ENCODE results near the gene MARCHF4. TPM values are rescaled to one million over a fixed set of nuclear protein-coding genes. Genes with fewer than 3 reads are reported as not detected.

MARCHF4 gene
- total RNA-seq, 1 donor from 2014 or later: 2.2 TPM

DNA sequence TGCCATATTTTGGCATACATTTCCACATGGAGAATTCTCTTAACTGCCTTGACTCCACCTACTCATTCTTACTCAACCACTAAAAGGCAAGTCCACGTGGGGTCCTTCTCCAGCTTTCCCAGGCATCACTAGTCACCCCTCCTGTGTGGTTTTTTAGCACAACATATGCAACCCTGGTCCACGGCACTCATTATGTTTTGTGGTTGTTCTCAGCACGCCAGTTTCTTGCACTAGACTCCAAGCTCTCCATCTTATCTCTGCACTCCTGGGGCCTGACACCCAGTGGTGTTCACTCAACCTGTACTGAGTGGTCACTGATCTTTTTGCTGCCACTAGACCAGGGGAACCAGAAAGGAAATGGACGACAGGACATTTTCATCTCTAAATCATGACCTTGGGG, 18.0 kb downstream of the MARCHF4 start:
- DNase-seq (ENCODE audit: low spot score, unreplicated experiment): no peak
- Mint-ChIP-seq H3K36me3 (ENCODE audit: insufficient read depth) (no peaks in the 10 kb centered on the region), H3K4me1 (ENCODE audit: low read depth) (peaks cover 2% of the 10 kb centered on the region), H3K9me3 (ENCODE audit: low read depth) (no peaks in the 10 kb centered on the region), H3K27me3 (peaks cover 9% of the 10 kb centered on the region), H3K27ac (no peak overlapping the region), H3K4me3 (ENCODE audit: low read depth) (no peak overlapping the region)
- TF ChIP-seq, protein P1, sequence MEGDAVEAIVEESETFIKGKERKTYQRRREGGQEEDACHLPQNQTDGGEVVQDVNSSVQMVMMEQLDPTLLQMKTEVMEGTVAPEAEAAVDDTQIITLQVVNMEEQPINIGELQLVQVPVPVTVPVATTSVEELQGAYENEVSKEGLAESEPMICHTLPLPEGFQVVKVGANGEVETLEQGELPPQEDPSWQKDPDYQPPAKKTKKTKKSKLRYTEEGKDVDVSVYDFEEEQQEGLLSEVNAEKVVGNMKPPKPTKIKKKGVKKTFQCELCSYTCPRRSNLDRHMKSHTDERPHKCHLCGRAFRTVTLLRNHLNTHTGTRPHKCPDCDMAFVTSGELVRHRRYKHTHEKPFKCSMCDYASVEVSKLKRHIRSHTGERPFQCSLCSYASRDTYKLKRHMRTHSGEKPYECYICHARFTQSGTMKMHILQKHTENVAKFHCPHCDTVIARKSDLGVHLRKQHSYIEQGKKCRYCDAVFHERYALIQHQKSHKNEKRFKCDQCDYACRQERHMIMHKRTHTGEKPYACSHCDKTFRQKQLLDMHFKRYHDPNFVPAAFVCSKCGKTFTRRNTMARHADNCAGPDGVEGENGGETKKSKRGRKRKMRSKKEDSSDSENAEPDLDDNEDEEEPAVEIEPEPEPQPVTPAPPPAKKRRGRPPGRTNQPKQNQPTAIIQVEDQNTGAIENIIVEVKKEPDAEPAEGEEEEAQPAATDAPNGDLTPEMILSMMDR (IDR thresholded peaks at IDR 0.05; ENCODE audit: unreplicated experiment): no peak

DNA sequence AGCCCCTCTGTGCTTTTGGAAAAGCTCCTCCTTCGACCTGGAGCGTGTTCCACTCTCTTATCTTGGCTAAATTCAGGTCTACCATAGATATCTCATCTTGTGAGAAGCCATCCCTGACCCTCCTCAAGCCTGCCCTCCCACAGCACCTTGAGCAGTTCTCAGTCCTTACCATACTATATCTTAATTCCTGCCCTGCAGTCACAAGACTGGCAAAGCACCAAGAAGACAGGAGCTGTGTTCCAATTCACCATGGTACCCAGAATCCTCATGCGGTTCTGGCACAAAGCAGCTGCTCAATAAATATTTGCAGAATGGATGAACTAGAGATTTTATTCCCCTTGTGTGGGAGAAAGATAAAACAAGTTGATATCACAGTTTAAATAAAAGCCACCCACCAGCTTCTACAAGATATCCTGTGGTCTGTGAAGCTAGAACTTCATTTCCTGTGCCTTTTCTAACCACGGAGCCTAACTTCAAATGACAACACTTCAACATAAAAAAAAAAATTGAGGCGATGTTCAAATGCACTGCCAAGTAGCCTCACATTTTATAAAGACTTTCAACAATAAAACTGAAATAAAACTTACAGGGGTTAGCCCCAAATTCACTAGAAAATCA, 19.5 kb downstream of the MARCHF4 start:
- Mint-ChIP-seq H3K4me1 (ENCODE audit: low read depth) (peaks cover 2% of the 10 kb centered on the region), H3K27ac (no peak overlapping the region), H3K4me3 (ENCODE audit: low read depth) (no peak overlapping the region), H3K9me3 (ENCODE audit: low read depth) (no peaks in the 10 kb centered on the region), H3K27me3 (peaks cover 7% of the 10 kb centered on the region), H3K36me3 (ENCODE audit: insufficient read depth) (no peaks in the 10 kb centered on the region)
- TF ChIP-seq, protein P1 (IDR thresholded peaks at IDR 0.05; ENCODE audit: unreplicated experiment): no peak
- DNase-seq (ENCODE audit: low spot score, unreplicated experiment): no peak

DNA sequence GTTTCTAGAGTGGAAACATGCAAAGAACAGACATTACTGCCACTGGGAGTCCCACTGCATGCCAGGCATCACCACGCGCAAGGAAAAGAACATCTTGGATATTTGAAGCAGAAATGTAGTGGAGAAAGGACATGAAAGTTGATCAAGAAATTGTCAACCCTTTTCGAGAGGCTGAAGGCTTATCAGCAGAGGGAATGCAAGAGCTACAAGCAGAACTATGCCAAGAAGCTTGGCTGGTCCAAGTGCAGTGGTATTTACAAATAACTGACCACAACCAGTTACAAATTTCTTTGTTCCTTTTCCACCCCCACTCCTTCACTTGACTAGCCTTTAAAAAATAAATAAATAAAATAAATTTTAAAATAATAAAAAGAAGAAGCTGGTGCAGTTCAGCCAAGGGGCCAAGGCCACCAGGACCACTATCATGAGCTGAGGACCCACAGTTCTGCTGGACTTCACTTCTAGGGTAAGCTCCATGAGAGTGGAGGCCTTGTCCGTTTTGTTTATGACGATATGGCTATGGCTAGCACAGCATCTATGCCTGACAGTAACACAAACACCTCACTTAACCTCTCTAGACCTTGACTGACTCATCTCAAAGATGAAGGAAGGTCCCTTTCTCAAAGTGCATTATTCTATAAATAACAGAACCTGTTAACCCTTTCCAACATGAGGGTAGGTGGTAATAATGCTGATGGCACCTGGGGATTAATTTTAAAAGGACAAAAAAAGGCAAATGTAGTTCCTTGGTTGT, 20.9 kb downstream of the MARCHF4 start:
- Mint-ChIP-seq H3K4me1 (ENCODE audit: low read depth) (peaks cover 2% of the 10 kb centered on the region), H3K27ac (no peak overlapping the region), H3K27me3 (peaks cover 13% of the 10 kb centered on the region), H3K36me3 (ENCODE audit: insufficient read depth) (no peaks in the 10 kb centered on the region), H3K4me3 (ENCODE audit: low read depth) (no peak overlapping the region), H3K9me3 (ENCODE audit: low read depth) (no peaks in the 10 kb centered on the region)
- no peak for DNase-seq (ENCODE audit: low spot score, unreplicated experiment)
- TF ChIP-seq, protein P1 (IDR thresholded peaks at IDR 0.05; ENCODE audit: unreplicated experiment): no peak

DNA sequence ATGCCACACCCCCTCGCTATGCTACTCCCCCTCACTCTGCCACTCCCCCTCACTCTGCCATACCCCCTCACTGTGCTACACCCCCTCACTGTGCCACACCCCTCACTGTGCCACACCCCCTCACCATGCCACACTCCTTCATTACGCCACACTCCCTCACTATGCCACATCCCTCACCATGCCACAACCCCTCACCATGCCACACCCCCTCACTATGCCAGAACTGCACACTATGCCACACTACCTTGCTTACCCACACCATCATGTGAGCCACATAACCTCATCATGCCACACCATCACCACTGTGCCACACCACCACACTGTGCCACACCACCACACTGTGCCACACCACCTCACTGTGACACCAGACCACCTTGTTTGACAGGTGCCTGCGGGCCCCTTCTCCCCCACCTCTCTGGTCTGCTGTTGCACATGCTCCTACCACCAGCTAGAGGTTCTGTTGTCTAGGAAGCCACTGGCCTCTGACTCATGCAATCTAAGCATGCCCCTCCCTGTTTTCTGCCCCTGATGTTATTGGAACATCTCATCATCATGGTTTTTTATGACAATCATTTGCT, 22.0 kb downstream of the MARCHF4 start:
- no peaks in the 10 kb centered on the region for H3K9me3 Mint-ChIP-seq (ENCODE audit: low read depth)
- TF ChIP-seq, protein P1 (IDR thresholded peaks at IDR 0.05; ENCODE audit: unreplicated experiment): no peak
- no peak for DNase-seq (ENCODE audit: low spot score, unreplicated experiment)
- peaks cover 2% of the 10 kb centered on the region for H3K4me1 Mint-ChIP-seq (ENCODE audit: low read depth)
- H3K27ac Mint-ChIP-seq: no peak overlapping the region
- no peaks in the 10 kb centered on the region for H3K36me3 Mint-ChIP-seq (ENCODE audit: insufficient read depth)
- H3K4me3 Mint-ChIP-seq (ENCODE audit: low read depth): no peak overlapping the region
- H3K27me3 Mint-ChIP-seq: peaks cover 19% of the 10 kb centered on the region

DNA sequence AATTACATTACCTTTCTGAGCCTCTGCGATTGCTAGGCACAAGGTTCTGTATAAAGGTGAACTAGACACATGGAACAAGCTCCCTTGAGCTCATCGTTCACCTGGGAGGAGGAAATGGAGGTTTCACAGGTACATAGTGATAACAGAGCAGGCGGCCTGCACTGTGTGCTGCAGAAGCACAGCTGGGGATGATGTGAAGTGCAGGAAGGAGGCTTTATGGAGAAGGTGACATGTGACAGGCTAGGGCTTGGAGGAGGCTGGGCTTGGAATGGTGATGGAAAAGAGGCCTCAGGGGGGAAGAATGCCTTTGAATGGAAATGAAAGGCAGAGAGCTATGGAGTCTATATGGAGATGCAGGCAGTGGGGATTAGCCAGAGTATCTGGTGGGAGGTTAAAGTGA, 22.9 kb downstream of the MARCHF4 start:
- Mint-ChIP-seq H3K36me3 (ENCODE audit: insufficient read depth) (no peaks in the 10 kb centered on the region), H3K4me1 (ENCODE audit: low read depth) (peaks cover 2% of the 10 kb centered on the region)

More for the DNA sequence above, 22.9 kb downstream of the MARCHF4 start:
- H3K9me3 Mint-ChIP-seq (ENCODE audit: low read depth): no peaks in the 10 kb centered on the region
- H3K4me3 Mint-ChIP-seq (ENCODE audit: low read depth): no peak overlapping the region
- no peak for DNase-seq (ENCODE audit: low spot score, unreplicated experiment)
- H3K27me3 Mint-ChIP-seq: peaks cover 26% of the 10 kb centered on the region
- TF ChIP-seq, protein P1 (IDR thresholded peaks at IDR 0.05; ENCODE audit: unreplicated experiment): no peak
- H3K27ac Mint-ChIP-seq: no peak overlapping the region

Data from progenitor cell of endocrine pancreas (in vitro differentiated cells).